Fibroblast of skin of left biceps (primary cell): ENCODE results near the gene TIMP3.
"Not testable (repeated sequence)": the region's sequence is repeated elsewhere in the genome, so short reads cannot be mapped to it uniquely, and the experiment has no call there.

Experiments
- DNase-seq, 2 experiments: peaks; one replicate each; pipeline ENCODE4 v3.0.0-alpha.2; 2013; ENCODE audit warnings: low read depth in 2 of 2

Gene TIMP3

DNA sequence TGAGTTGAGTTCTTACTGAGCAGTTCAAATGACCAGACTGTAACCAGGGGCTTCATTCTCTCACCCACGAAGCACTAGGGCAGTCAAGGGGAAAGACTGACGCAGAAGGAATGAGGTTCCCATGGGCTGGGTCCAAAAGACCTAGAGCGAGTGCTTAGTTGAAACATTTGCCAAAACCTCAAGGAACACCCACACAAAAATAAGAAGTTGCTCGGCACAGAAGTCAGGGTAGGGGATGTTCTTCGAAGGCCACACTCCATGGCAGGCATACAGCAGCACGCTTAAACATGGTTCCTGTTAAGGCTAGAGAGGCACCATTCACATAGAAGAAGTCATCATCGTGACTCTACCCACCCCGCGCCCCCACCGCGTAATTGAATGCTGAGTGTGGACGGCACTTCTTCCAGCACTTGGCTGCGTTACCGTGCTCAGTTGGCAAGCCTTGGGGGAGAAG lies 52.9 kb downstream of the TIMP3 start:
- no peak for DNase-seq

DNA sequence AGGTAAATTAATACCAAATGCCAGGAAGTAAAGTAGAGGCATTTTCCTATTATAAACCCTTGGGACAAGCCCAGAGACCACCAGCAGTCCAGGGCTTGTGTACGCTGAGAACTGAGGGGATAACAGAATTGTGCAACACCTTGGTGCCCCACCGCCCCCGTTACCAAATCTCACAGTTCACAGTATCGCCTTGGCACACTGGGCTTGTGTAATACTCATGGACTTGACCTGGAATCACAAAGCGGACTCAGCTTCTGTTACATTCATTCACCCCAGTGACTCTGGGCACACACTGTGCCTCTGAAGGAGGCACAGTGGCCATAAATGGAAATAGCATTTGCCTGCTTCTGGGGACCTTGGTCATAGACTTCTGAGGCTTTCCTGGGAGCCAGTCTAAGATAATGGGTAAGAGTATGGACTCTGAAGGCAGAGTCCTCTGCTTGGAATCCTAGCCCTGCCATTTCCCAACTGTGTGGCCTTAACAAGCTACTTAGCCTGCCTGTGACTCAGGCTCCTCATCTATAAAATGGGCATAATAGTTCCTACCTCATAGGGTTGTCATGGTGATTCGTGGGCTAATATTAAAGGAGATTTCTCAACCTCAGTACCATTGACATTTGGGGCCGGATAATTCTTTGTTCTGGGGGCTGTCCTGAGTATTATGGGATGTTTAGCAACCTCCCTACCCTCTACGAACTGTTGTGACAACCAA lies 53.7 kb downstream of the TIMP3 start:
- DNase-seq, result no peak

DNA sequence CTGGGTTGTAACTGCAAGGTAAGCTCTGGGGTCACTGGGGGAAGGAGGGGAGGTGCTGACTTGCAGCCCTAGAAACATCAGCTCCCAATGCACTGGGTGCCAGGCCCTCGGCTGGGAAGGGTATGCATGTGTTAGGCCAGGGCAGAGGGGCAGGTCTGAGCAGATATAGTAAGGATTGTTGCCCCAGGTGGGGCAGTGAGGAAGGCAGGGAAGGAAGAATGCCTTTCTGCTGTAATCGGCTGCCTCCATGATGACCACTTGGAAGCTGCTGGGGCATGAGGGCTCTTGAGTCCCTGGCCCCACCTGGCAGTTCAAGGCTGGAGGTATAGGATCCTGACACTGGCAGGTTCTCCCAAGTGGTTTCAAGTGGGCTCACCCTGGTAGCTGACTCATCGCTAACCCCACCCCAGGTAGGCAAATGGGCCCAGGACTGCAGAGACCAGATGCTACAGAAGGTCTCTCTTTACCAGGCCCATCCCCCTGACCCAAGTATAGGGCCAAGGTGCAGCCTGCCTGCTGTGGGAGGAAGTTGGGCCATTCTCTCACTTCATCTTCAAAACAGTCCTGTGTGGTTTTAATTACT lies 56.7 kb downstream of the TIMP3 start:
- no peak for DNase-seq

DNA sequence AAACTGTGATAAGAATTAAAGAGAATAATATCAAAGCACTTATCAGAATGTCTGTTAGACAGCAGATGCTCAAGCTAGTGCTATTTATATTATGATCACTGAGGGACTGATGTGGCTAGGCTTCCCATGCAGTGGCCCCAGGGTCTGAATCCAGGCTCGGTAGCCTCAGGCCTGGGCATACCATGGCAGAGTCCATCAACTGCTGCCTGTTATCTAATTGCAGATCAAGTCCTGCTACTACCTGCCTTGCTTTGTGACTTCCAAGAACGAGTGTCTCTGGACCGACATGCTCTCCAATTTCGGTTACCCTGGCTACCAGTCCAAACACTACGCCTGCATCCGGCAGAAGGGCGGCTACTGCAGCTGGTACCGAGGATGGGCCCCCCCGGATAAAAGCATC lies 57.5 kb downstream of the TIMP3 start:
- no peak for DNase-seq

DNA sequence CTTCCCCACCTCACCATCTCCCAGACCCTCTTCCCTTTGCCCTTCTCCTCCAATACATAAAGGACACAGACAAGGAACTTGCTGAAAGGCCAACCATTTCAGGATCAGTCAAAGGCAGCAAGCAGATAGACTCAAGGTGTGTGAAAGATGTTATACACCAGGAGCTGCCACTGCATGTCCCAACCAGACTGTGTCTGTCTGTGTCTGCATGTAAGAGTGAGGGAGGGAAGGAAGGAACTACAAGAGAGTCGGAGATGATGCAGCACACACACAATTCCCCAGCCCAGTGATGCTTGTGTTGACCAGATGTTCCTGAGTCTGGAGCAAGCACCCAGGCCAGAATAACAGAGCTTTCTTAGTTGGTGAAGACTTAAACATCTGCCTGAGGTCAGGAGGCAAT lies 58.2 kb downstream of the TIMP3 start:
- no peak for DNase-seq

DNA sequence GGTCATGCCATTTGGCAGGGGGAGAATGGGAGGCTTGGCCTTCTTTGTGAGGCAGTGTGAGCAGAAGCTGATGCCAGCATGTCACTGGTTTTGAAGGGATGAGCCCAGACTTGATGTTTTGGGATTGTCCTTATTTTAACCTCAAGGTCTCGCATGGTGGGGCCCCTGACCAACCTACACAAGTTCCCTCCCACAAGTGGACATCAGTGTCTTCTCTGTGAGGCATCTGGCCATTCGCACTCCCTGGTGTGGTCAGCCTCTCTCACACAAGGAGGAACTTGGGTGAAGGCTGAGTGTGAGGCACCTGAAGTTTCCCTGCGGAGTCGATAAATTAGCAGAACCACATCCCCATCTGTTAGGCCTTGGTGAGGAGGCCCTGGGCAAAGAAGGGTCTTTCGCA lies 59.8 kb downstream of the TIMP3 start:
- no peak for DNase-seq

DNA sequence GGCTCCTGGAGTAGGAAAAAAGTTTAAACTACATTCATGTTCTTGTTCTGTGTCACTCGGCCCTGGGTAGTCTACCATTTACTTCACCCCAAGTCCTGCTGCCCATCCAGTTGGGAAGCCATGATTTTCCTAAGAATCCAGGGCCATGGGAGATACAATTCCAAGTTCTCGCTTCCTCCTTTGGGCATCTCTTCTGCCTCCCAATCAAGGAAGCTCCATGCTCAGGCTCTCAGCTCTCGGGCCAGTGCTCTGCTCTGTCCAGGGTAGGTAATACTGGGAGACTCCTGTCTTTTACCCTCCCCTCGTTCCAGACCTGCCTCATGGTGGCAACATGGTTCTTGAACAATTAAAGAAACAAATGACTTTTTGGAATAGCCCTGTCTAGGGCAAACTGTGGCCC lies 60.6 kb downstream of the TIMP3 start:
- DNase-seq, result no peak

DNA sequence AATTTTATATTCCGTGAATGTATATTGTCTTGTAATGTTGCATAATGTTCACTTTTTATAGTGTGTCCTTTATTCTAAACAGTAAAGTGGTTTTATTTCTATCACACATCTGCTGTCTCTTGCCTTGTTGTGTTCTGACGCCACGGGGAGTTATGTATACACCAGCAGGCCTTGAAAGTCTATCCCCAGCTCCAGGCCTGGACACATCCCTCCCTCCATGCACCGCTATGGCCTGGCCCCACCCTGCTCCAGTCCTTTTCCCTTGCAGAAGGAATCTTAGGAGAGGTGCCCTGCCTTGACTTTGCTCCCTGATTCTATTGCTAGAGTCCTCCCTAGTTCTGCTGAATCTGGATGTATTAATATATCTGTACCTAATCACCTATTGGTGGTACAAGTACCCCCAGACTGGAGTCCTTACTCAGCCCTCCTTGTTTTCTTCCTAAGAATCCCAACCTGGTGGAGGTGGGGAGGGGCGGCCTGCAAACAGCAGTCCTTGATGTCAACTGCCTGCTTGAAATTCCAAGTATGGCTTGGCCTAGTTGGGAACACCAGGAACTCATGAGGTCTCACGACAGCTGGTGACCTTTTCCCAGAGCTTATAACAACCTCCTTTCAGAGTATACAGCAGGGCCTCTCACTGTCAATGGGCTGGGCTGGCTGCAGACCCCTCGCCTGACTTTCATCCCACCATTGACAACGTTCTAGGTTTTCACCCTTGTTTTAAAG lies 61.6 kb downstream of the TIMP3 start:
- no peak for DNase-seq

DNA sequence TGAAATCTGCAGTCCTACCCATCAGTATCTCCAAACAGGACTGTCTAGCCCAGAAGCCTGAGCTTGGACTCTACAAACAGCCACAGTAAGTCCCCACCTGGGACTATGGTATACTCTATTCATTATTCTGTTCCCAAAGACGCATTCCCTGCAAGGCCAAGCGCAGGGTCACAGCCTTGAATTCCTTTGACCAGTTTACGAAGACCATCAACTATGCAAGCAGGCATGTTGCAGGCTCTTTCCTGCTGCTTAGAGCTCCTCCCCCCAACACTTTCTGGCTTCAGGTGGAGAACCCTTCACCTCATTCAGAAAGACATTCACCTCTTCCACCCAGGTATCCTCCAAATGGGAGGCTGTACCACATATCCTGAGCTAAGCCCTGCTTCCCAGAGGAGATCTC lies 62.5 kb downstream of the TIMP3 start:
- no peak for DNase-seq

DNA sequence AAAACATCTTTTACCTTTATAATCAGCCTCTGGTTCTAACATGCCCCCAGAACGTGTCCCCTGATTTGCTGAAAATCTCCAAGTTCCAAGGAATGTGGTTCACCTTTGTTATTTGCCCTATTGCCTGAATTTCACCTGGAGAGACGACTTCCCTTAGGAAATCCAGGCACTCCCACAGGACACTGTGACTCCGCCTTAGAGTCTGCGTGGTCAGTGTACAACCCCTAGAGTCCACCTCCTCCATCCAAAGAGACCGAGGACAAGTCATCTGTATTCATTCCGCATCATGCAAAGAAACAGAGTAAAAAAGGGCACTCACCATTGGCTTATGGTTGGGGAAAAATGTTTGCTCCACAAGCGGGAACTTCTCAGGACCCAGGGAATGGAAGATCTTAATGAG lies 63.1 kb downstream of the TIMP3 start:
- DNase-seq, result no peak

DNA sequence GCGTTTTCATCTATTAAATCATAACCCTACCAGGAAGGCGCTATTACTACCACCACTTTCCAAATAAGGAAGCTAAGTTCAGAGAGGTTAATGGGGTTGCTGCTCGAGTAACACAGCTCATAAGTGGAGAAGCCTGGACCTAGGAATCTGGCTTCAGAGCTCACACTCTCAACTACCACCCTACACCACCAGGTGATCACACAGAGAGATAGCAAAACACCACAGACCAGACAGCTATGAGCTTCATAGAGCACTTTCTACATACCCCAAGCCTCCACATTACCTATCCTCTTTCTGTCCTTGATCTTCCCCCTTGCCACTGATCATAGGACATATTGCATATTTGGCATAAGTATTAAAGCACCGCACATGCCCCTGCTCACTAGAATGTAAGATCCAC lies 65.4 kb downstream of the TIMP3 start:
- DNase-seq, result no peak

DNA sequence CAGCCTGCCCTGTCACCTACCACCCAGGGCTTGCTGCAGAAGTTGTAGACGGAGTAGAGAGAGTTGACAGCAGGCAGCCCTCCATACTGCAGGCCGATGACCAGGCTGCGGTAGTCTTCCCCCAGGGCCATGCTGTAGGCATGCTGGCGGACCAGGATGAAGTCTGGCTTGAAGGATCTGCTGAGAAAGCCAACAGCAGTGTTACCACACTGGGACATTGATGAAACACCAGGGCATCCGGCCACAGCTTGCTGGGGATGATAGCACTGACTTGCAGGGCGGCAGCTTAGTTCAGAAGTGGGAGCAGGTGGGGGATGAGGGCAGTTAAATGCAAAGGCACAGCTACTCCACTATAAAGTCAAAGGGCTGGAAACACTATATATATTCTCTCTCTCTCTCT lies 67.4 kb downstream of the TIMP3 start:
- DNase-seq, result no peak

DNA sequence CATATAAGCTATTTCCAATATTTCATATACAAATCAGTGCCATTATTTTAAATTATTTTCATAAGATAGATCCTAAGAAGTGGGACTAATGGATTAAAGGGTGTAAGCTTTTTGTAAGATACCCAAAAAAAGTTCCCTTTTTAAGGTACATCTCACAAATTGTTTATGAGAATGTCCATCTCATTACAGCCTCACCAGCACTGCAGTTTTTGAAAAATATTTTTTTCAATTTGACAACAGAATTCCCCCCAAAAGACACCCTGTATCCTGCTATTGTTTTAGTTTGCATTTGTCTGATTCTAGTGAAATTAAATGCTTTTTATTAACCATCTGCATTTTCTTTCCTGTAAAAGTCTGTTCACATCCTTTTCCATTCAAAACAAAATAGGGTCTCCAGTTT lies 69.0 kb downstream of the TIMP3 start:
- DNase-seq, result no peak

DNA sequence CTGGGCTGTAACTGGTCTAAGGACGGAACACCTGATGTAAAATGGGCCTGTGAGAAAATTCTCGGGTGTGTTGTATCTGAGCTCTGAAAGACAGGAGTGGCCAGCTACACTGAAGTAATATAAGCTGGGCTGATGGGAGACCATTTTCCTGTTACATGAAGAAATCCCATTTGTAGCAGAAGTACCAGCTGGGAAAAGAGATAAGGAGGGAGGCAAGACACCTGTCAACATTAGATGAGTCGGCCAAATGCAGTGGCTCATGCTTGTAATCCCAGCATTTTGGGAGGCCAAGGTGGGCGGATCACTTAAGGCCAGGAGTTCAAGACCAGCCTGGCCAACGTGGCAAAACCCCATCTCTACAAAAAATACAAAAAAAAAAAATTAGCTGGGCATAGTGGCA lies 72.1 kb downstream of the TIMP3 start:
- not testable (repeated sequence) for DNase-seq

DNA sequence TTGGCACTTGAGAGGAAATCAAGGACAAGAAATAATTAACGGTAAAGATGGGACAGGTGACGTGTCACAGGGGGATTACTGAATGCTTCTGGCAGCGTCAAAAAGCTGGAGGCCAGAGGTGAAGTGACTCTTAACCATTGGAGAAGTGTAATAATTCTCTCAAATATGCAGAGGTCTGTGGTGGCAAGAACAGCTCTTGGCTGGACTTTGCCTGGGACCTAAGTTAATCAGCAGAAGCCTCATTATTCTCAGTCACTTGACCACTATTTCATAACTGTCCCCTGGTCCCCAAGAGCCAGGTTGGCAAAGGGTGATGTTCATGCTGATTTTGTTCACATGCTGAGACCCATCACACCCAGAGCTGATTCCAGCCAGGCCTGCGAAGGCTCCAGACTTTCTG lies 72.9 kb downstream of the TIMP3 start:
- DNase-seq, result no peak

DNA sequence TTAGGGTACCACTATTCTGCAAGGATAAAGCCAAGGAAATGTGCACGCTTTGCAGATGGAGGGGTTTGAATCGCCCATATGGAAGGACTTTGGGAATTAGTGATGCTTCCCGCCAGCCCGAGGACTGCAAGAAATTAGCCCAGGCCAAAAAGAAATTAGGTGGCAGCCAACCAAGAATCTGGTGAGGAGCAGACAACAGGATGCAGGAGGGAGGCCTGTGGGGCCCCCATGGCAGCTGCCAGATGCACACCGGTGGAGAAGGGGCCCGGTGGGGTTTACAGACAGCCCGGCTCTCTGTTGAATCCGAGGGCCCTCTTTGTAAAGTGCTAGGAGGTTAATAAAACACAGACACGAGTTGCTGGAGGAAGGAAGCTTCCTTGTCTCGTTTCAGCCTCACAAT lies 73.5 kb downstream of the TIMP3 start:
- DNase-seq, result no peak

DNA sequence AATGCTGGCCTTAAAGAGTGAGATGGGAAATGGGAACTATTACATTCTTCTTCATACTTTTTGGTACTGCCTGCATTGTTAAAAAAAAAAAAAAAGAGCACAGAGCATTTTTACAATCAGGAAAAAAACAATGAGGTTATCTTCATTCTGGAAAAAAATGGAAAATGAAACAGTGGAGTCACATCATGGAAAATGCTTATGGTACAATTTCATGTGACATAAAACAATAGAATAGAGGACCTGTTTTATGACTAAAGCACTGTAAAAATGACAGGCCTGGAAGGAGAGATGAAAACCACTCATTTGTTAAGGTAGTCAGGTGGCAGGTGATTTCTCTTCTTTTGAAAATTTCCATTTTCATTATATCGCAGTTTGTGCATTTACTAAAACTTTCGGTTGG lies 75.0 kb downstream of the TIMP3 start:
- no peak for DNase-seq

DNA sequence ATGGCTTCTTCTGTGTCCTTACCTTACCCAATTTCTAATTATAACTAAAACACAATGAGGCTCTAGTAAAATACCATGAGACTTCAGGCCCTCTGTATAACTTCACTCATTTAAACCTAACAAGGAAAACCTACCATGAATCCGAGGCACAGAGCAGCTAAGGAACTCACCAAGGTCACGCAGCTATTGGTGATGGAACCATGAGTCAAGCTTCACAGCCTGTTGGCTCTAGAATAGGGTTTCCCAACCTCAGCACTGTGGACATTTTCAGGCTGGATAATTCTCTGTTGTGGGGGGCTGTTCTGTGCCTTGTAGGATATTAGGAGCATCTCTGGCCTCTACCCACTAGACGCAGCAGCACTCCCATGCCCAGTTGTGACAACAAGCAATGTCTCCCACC lies 75.7 kb downstream of the TIMP3 start:
- DNase-seq, result no peak

DNA sequence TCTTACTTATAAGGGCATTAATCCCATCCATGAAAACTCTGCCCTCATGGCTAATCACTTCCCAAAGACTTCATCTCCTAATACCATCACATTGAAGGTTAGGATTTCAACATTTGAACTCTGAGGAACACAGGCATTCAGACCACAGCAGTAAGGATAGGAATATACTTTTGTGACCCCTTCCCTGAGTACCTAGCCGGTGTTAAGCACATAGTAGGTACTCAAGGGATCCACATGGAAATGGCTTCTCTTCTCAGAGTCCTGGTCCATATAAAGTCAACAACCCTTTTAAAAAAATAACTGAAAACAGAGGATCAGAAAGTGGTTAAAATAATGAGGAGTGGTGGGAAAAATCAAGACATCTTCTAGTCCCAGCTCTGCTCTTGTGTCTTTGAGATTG lies 78.0 kb downstream of the TIMP3 start:
- DNase-seq, result no peak

DNA sequence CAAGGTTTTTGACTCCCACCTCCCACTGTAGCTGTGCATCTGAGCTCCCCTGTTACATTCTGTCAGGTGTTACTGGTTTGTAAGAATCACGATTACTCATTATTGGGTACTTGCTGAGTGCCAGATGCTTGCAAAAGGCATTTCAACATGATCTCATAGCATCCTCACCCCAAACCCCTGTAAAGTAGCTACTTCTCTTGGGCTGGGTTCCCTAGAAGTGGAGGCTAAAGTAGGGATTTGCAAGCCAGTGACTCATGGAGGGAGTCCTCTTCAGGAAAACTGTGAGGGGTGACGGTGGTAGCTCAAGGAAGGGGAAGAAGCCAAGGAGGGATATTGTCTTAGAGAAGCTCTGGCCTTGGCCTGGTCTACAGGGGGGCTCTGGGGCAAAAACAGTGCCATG lies 78.6 kb downstream of the TIMP3 start:
- peak; percentile 48 to 54 for DNase-seq

DNA sequence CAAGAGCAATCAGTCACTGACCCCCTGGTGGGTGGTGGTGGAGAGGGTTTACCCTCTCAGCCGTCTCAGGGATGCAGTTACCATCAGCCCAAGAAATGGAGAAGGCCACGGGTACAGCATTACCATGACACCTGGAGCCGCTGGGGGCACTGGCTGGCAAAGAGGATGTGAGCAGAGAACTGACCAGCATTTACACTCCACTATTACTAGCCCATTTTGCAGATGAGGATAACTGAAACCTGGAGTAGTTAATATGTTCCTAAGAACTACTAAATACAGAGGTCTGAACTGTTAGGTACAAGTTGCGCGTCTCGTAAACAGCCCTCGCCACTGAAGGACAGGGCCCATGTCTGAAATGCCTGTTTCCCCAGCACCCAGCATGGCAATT lies 79.0 kb downstream of the TIMP3 start:
- no peak for DNase-seq

DNA sequence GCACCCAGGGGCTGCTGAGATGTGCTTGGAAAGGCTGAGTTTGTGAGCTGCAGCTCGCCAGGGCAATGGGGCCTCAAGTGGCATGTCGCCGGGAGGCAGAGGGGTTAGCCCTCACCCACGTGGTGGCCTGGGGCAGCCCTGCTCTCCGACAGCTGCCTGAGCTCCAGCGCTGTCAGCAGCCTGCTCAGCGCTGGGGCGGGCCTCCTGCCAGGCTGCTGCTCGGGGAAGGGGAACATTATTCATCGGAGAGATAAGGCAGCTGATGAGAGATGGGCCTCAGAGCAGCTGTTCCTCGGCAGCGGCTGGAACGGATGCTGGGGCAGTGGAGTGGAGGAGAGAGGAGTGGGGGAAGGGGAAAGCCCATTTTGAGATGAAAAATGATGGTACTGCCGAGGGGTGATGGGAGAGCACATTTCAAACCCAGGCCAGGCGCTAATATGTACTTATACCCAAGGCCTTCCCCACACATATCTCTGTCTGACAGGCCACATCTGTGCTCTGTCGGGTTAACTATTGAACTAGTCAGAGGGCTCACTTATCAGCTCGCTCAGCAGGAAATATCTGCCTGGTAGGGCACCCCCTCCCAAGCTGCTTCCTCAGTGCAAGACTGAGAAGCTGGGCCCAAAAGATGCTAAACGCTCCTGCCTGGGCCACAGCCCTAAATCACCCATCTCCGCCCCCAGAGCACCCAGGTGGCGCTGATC lies 79.5 kb downstream of the TIMP3 start:
- peak; percentile 63 to 65 for DNase-seq

DNA sequence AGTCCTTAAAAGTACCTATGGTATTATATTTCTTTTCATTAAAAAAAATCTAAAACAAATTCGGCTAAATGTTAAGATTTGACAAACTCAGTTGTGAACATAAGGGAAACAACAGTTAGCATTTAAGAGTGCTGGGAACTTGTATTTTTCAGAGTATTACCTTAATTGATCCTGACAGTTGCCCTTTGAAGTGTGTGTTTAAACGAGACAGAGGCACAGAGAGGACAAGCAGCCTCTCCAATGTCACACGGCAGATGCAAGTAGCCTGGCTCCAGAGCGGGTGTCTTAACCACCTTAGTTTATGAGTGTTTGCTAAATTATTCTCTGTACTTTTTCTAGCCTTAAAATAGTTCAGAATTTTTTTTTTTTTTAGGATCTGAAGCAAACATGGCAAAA lies 80.9 kb downstream of the TIMP3 start:
- DNase-seq, result no peak
